HCEC 1CT (cell line): ENCODE results near the gene TAF6L.
"Not testable (repeated sequence)": the region's sequence is repeated elsewhere in the genome, so short reads cannot be mapped to it uniquely, and the experiment has no call there.

Experiments
- DNase-seq: peaks from one replicate; pipeline ENCODE4 v3.0.0-alpha.2; 2017

TAF6L gene, protein sequence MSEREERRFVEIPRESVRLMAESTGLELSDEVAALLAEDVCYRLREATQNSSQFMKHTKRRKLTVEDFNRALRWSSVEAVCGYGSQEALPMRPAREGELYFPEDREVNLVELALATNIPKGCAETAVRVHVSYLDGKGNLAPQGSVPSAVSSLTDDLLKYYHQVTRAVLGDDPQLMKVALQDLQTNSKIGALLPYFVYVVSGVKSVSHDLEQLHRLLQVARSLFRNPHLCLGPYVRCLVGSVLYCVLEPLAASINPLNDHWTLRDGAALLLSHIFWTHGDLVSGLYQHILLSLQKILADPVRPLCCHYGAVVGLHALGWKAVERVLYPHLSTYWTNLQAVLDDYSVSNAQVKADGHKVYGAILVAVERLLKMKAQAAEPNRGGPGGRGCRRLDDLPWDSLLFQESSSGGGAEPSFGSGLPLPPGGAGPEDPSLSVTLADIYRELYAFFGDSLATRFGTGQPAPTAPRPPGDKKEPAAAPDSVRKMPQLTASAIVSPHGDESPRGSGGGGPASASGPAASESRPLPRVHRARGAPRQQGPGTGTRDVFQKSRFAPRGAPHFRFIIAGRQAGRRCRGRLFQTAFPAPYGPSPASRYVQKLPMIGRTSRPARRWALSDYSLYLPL

DNA sequence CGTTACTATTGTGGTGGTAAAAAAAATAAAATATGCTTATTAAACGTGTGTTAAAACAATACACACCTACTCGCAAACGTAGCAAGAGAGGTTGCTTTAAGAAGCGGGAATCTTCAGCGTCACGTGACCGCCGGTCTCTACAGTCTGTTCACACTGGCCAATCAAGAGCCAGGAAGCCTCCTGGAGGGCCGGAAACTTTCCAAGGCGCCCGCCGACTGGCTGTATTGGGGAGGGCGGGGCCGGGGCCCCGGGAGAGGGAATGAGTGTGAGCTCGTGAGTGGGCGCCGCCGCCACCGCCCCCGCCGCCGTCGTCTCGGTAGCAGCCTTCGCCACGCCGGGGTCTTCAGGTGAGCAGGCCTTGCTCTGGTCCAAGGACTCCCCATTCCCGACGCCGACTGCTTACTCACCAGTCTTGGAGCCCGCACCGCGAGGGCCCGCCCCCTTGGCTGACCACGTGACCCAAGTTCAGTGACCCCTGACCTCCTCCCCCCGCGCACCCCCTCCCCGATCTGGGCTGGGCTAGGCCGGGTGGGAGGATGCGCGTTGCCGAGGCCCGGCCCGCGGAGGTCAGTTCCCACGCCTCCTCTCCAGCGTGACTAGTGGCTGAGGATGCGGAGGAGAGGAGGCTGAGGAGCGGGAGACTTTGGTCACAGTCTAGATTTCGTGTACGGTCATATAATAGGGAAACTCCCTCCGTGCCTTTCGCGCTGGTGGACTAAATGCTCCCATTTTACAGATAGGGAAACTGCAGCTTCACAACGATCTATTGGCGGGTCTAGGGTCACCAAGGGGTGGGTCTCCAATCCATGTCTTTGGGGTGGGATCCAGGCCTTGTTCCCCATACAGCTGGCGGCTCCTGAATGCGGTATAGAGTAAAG is at the start of gene TAF6L:
Gene TAF6L (plus strand): TSS at position 253 of the 878 bp plus-strand sequence. CDS start 4,388 bp downstream, outside the sequence.
- DNase-seq, result peak; percentile 95

DNA sequence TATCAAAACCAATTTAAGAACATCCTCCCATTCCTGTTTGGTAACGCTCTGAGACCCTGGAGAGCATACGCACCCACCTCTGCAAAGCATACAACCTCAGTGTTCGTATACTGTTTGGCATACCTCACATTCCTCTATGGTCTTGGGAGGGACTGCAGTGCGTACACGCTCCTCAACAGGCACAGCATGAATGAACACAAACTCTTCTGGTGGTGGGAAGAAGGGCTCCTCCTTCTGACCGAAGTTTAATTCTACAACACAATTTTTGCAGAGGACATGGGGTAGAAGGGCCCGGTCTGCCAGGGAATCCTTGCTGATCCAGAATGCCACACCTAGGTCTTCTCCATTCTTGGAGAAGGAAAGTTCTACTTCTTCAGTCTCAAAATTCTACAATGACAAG is 49.2 kb upstream of the TAF6L start:
- DNase-seq, result peak; percentile 17

DNA sequence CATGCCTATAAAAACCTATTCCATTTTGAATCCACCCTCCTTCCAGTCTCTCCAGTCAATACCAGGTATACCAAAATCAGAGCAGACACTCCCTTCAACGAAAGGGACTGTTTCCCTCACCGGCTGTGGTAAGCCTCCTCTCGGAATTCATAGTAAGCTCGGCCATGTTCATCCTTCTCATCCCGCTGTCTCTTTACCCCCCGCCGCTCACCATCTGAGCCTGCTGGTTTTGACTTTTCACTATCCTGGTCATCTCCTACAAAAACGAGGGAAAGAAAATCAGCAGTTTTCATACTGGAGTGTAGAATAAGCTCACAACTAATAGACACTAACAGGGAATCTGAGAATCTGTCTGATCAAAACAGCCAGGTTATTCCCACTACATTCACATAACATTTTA is 47.0 kb upstream of the TAF6L start:
- no peak for DNase-seq

DNA sequence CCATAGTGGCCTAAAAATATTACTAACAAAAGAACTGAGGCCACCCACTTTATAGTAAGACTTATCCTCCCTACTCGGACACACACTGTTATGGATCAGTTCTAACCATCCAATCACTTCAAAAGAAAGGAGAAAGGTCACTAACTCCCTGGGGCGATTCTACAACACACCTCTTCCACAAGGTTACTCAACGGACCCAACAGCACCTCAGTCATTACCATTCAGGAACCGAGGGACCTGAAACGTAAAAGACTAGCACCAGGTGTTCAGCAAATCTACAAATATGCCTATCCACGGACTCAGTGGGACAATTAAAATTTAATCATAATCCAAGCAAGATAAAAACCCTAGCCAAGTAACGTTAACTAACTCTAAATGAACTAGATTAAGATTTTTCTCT is 45.5 kb upstream of the TAF6L start:
- DNase-seq, result no peak

DNA sequence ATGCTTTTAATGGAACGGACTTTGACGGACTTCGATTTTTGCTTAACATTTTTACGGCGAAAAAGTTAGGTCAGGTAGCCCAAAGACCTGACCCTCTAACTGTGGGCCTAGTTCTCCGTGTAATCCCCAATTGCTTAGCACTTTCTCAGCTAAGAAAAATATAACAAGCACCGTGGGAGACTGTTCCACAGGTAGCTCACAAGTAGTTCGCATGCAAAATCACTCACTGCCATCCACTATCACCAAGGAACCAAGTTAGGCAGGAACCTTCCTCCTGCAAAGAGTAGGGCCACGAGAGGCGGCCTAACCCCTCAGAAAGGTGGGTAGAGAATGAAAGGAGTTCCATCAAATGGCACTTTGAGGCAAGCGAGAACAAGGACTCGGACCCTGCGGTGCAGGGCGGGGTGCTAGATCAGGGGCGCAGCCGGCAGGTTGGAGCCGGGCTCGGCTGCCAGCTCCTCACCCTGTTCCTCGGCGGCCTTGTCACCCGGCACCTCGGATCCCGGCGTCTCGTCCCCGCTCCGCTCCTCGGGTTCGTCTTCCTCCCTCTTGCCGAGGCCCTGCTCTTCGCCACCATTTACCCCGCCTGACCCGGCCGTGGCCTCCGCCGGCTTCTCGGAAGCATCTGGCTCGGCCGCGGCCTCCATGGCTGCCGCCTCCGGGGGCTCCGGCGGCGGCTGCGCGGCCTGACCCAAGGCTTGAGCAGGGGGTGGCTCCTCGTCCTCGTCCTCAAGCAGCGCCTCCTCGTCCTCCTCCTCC is 44.9 kb upstream of the TAF6L start:
- DNase-seq, result no peak

DNA sequence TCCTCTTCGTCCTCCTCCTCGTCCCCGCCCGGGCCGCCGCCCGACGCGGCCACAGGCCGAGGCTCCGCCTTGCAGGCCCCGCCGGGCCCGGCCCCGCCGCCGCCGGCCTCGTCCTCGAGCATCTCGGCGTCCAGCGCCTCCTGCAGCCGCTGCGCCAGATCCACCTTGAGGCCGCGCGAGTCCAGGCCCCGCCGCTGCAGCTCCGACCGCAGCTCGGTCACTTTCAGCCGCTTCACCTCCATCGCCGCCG is 44.4 kb upstream of the TAF6L start:
- DNase-seq, result no peak

DNA sequence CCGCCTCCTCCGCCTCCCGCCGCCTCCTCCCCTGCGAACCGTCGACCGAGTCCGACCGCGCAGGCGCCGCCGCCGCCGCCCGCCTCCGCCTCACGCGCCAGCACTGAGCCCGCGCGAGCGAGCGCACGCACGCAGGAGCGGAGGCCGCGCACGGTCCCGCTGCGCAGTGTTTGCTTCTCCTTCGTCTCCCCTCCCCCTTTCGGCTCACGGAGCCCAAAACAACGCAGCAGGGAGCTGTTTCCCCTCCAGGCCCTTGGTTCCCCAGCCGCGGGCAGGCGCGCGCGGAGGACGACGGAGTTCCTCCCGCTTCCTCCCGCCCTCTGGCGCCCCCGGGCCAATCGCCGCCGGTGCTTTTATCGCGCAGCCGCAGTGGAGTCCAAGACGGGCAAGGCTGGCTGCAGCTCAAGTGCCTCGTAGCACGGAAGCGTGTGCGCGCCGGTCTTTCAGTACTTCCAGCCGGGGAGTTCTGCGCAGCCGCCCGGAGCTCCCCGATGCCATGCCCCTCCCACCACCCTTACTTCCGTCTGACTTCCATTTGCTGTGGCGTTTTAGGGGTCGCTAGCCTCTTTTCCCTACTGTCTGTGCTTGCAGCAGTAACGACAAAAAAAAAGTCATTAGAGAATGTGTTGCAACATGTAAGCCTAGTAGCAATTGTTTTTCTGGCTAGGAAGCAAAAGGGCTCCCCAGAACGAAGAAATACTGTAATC is 43.9 kb upstream of the TAF6L start, which contains the start of gene HNRNPUL2:
Gene HNRNPUL2 (minus strand): TSS at position 293 of the 707 bp plus-strand sequence. CDS start 301 bp downstream, outside the sequence.
- DNase-seq, result peak; percentile 100

DNA sequence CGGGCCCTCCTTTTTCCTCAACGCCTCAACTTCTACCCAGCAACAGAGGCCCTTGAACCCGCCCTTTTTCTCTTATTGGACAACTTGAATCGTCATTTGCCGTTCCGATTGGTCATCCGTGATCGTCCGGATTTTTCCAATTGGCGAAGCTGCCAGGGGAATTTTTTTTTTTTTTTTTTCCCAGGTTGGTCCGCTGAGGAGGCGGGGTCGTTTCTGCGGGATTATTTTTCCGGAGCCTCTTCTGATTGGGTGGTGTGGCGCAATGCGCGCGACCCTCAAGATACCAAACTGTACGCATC is 43.4 kb upstream of the TAF6L start:
- peak; percentile 97 for DNase-seq

DNA sequence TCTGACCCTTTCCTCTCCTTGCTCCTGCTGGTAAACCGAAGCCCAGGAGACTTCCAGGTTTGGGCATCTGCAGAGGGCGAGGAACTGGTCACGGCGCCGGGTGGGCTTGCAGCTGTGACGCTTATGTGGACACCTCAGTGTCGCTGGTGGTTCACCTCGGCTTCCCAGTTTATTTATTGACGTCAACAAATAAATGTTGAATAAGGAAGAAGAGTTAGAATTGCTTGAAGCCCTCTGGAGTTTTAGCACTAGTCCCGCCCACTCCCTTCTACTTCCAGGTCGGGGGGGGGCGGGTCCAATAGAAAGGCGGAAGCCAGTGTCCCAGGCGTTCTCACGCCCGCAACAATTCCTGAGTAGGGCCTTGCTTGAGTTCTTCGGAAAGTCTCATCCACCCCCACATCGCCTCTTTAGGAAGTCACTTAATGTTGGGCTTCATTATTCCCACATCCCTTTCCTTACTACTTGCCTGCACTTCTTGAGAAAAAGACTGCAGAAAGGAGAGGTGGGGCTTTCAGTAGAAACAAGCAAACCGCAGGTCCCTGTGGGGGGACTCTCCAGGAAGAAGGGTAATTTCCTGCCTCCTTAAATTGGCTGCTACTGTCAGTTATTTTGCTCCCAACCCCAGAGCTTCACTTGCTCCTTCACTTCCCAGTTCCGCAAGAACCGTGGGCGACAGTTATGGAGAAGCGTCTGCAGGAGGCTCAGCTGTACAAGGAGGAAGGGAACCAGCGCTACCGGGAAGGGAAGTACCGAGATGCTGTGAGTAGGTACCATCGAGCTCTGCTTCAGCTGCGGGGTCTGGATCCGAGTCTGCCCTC is 42.8 kb upstream of the TAF6L start, which contains the start of gene TTC9C:
Gene TTC9C (plus strand): TSS at position 316 of the 818 bp plus-strand sequence. CDS start 363 bp downstream, at position 679.
- peak; percentile 88 for DNase-seq

DNA sequence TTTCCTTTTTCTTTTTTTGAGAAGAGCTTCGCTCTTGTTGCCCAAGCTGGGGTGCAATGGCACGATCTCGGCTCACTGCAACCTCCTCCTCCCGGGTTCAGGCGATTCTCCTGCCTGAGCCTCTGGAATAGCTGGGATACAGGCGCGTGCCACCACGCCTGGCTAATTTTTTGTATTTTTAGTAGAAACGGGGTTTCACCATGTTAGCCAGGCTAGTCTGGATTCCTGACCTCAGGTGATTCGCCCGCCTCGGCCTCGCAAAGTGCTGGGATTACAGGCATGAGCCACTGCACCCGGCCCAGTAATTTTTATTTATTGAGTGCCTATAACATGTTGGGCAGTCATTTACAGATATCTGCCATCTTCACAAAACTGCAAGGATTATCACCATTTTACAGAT is 41.1 kb upstream of the TAF6L start:
- not testable (repeated sequence) for DNase-seq

DNA sequence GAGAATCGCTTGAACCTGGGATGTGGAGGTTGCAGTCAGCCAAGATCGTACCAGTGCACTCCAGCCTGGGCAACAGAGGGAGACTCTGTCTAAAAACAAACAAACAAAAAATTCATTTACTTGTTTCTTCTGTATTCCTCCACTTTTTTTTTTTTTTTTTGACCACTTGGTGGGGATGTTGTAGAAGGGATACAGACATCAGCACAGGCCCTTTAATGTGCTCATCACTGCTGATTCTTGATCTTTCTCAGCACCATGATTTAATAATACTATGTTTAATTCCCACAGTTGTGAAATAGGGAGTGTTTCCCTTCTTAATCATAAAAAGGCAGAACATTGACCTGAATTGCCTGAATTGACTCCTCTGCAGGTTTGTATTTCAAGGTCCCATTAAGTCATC is 38.4 kb upstream of the TAF6L start:
- DNase-seq, result peak; percentile 38

DNA sequence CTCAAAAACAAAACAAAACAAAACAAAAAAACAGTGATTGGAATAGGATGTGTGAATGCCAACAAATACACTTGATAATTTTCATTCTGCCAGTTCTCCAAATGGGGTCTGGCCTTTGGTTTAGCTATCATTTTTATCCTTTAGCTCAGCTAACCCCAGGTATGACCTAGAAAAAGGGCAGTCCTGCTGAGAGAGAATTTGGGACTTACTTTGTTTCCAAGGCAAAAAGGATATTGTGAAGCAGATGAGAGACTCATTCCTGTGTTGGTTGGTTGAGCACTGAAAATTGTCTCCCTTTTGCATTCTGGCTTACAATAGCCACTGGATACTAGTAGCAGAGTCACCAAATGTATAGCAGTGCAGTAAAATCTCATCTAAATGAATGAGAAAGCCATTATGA is 34.0 kb upstream of the TAF6L start:
- no peak for DNase-seq

DNA sequence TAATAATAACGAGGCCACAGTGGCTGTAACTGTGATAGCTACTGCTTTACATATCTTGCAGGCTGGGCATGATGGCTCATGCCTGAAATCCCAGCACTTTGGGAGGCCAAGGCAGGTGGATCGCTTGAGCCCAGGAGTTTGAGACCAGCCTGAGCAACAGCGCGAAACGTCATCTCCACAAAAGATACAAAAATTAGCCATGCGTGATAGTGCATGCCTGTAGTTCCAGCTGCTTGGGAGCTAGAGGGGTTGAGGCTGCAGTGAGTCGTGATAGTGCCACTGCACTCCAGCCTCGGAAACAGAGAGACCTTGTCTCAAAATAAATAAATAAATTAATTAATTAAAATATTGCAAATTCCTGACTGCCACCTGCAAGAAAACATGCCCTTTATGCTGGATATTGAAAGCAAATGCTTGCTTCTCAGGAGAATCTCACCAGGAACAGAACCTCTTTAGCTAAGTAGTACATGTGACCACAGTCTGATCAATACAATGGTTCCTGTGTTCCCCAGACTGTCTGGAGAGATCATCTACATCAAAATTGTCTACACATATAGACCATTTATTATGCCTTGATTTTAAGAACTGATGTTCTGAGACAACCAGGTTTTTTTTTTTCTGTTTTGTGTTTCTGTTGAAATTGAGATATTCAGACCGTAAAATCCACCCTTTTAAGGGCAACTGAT is 23.6 kb upstream of the TAF6L start:
- no peak for DNase-seq

DNA sequence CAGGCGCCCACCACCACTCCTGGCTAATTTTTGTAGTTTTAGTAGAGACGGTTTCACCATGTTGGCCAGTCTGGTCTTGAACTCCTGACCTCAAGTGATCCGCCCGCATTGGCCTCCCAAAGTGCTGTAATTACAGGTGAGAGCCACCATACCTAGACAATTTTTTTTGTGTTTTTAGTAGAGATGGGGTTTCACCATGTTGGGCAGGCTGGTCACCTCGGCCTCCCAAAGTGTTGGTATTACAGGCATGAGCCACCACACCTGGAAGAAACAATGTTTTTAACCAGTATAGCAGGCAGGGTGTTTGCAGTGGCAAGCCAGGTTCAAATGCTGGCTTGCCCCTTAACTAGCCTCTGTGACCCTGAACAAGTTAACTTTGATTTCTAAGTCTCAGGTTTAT is 21.3 kb upstream of the TAF6L start:
- not testable (repeated sequence) for DNase-seq

DNA sequence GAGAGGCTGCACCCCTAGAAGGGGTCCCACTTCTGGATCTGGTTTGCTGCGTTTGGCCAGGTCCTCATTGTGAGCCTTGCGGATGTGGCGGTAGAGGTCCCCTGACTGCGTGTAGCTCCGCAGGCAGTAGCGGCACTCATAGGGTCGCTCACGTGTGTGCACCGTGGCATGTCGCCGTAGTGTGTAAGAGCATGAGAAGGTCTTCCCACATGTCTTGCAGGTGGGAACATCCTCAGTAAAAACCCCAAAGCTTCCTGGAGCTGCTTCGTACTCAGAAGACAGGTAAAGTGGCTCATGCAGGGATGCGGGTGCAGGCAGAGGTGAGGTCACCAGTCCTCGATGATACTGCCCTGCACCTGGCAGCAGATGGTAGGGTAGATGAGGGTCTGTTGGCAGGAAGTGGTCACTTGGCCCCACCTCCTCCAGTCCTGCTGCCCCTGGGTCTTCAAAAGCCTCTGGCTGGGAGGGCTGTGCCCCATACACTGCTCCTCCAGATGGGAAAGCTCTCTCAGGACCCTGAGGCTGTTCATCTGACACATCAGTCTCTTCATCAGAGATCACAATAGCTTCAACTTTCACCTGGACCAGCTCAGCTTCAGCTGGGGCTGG is 18.9 kb upstream of the TAF6L start:
- no peak for DNase-seq

DNA sequence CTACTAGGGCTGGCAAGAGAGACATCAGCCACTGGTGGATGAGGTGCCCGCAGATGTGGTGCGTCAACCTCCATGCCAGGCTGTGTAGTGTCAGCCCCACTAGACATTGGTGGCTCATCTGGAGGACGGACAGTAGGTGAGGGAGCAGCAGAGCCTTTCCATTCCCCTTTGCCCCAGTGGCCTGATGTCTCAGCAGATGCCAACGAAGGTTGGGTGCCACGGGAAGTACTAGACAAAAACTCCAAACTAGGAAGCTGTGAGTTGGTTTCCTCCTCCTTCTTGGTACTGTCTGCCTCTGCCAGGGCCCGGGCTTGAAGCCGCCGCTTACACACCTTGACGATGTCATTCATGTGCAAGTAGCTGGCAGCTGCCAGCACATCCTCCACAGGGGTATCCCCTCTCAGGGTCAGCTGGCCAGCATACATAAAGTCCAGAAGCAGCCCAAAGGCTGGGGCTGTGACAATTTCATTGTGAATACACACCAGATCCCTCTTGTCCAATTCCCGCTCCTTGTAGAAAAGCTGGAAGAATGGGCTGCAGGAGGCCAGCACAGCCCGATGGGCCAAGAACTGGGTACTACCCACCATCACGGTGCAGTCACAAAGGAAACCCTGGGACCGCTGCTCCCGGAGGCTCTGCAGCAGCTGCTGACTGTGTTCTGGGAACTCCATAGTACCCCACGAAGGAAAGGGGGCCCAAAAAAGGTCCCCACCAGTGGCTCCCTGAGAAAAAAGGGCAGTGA is 18.0 kb upstream of the TAF6L start:
- no peak for DNase-seq

DNA sequence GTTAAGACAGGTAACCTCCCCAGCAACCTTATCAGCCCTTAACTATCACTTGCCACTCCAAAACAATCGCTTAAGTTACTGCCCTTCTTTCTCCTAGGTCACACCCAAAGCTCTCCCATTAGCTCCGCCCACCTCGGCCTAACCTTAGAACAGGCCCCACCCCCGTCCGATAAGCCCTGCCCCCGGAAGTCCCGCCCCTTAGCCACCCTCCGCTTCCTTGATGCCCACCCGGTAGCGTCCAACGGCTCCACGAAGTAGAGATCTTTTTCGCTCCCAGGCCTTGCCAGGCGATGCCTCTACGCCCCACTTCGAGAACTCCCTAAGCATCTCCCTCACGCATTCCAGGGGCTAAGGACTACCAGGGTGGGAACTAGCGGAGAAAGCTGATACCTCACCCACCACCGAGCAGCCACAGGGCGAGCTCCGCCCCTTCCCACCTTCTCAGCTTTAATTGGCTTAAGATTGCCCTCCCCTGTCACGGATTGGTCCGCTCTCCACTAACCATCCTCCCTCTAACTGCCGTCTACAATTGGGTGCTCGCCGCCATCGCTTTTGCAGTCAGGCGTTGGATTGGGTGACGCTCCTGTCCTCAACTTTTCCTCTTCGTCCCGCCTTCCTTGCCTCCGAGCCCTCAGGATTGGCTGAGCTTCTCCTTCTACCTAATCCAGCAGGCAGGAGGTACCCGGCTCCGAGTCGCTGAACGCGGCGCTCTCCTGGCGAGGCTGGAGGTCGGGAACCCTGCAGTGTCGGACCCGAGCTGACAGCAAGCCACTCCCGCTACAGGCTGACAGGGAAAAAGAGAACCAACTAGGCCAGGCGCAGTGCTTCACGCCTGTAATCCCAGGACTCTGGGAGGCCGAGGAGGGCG is 17.2 kb upstream of the TAF6L start, which contains the start of gene ZBTB3:
Gene ZBTB3 (minus strand): TSS at position 425 of the 868 bp plus-strand sequence. CDS start 496 bp downstream, outside the sequence.
- peak; percentile 100 for DNase-seq

DNA sequence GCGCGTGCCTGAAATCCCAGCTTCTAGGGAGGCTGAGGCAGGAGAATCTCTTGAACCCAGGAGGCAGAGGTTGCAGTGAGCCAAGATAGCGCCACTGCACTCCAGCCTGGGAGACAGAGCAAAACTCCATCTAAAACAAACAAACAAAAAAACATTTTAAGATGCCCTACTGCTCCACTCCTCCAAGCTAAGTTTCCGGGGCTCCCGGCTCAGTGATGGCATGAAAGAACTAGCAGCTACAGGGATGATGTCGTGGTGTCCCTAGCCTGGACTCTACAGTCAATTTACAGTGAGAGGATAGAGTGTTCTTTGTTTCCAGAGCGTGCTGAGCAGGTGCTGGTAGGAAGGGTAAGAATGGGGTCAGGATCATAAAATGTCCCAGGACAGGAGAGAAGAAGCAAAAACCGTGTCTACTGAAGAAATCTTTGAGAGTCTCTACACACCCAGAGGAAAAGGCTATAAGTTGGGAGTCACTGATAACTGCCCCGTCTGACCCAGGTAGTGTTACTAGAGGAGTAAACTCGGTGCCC is 16.0 kb upstream of the TAF6L start:
- no peak for DNase-seq
